Body of pancreas (tissue), 4 donors: ENCODE results near the gene DLG2.

Source experiments
- POLR2A ChIP-seq, 3 donors: fragments of 450-650 bp; IDR thresholded peaks; one replicate each; pipeline ENCODE4 v1.6.1; 2016; ENCODE audit warnings: antibody characterized with exemption in 3 of 3, mild to moderate bottlenecking in 2 of 3
- TF ChIP-seq, protein P1 (sequence below), 7 experiments: fragments of 450-650 bp in 4 of 7; fragments of 200-600 bp in 3 of 7; sonication (generic) in 3 of 7; IDR thresholded peaks; one replicate each; pipeline ENCODE4 v1.5.1; 2016 to 2019; ENCODE audit warnings: antibody characterized with exemption in 7 of 7

DNA sequence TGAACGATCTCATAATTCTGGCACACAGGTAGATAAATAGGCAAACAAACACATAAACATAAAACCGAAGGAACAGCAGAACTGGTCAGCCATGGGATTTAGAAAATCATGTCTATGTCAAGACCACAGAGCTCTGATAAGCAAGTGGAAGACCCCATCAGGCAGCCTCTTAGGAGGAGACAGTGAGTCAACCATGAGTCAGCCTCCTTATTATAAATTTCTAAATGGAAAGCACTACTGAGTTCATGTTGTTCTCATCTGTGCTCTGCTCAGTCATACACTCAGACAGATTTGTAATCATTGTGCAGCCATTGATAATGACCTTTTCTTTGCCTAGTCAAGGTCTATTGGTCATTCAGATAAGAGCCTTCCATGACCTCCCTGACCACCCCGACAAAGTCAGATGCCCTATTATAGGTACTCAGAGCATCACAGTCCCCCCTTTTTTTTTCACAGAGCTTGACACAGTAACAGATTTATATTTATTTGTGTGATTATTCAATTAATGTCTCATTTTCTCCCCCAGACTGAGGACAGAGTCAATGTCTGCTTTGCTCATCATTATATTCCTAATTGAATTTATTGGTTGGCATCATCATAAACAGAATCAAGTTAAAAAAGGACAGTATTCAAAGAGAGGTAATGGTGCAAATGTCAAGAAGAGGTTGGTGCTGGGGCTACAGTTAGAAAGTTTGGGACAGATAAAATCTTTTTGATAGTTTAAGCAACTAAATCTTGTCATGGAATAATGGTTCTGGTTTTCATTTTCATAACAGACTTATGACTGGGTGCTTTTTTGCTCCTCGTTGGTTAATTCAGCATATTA lies 1761.3 kb downstream of the DLG2 start:
- TF ChIP-seq, protein P1, sequence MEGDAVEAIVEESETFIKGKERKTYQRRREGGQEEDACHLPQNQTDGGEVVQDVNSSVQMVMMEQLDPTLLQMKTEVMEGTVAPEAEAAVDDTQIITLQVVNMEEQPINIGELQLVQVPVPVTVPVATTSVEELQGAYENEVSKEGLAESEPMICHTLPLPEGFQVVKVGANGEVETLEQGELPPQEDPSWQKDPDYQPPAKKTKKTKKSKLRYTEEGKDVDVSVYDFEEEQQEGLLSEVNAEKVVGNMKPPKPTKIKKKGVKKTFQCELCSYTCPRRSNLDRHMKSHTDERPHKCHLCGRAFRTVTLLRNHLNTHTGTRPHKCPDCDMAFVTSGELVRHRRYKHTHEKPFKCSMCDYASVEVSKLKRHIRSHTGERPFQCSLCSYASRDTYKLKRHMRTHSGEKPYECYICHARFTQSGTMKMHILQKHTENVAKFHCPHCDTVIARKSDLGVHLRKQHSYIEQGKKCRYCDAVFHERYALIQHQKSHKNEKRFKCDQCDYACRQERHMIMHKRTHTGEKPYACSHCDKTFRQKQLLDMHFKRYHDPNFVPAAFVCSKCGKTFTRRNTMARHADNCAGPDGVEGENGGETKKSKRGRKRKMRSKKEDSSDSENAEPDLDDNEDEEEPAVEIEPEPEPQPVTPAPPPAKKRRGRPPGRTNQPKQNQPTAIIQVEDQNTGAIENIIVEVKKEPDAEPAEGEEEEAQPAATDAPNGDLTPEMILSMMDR (IDR thresholded peaks at IDR 0.05) = no peak
- TF ChIP-seq POLR2A (IDR thresholded peaks at IDR 0.05) = no peak
